ENCODE data around the gene ACTR3C. TPM values are rescaled to one million over a fixed set of nuclear protein-coding genes. Genes with fewer than 3 reads are reported as not detected.

The ACTR3C gene
- total and polyA plus RNA-seq, 2 donors (not counting 1 experiment from before 2014, with no cell fraction given) = 4.0 to 20.7 TPM

- no peak for TF ChIP-seq EZH2 (IDR thresholded peaks at IDR 0.05; ENCODE audit: borderline replicate concordance, insufficient read depth, low read depth, low read length, poor library complexity, severe bottlenecking)
- TF ChIP-seq, protein P1, sequence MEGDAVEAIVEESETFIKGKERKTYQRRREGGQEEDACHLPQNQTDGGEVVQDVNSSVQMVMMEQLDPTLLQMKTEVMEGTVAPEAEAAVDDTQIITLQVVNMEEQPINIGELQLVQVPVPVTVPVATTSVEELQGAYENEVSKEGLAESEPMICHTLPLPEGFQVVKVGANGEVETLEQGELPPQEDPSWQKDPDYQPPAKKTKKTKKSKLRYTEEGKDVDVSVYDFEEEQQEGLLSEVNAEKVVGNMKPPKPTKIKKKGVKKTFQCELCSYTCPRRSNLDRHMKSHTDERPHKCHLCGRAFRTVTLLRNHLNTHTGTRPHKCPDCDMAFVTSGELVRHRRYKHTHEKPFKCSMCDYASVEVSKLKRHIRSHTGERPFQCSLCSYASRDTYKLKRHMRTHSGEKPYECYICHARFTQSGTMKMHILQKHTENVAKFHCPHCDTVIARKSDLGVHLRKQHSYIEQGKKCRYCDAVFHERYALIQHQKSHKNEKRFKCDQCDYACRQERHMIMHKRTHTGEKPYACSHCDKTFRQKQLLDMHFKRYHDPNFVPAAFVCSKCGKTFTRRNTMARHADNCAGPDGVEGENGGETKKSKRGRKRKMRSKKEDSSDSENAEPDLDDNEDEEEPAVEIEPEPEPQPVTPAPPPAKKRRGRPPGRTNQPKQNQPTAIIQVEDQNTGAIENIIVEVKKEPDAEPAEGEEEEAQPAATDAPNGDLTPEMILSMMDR (IDR thresholded peaks at IDR 0.05) = no peak
- Histone ChIP-seq H3K79me2 (ENCODE audit: control insufficient read depth, insufficient read depth, low read length) (no peaks in the 10 kb centered on the region), H3K27ac (ENCODE audit: low read length in 2 of 2) (no peak overlapping the region), H4K20me1 (ENCODE audit: control insufficient read depth, insufficient read depth, low read length, poor library complexity, severe bottlenecking) (no peaks in the 10 kb centered on the region), H3K4me3 (ENCODE audit: control extremely low read depth in 1 of 5, extremely low read depth in 1 of 5, insufficient read depth in 1 of 5, low read depth in 2 of 5, low read length in 4 of 5) (no peak overlapping the region), H3K36me3 (replicated peaks in 1 of 2; ENCODE audit: control extremely low read depth in 1 of 2, control insufficient read depth in 1 of 2, extremely low read depth in 1 of 2, insufficient read depth in 2 of 2, low read length in 1 of 2) (no peaks in the 10 kb centered on the region), H3K9ac (ENCODE audit: low read length) (no peak overlapping the region), H3K4me2 (replicated peaks; ENCODE audit: low read depth, low read length, poor library complexity, severe bottlenecking) (no peak overlapping the region), H2AFZ (ENCODE audit: insufficient read depth, low read depth, low read length, poor library complexity, severe bottlenecking) (no peak overlapping the region), H3K4me1 (ENCODE audit: control insufficient read depth in 2 of 2, insufficient read depth in 2 of 2, low read length in 2 of 2) (peaks cover 12 to 15% of the 10 kb centered on the region in 2 donors), H3K27me3 (replicated peaks in 1 of 4; ENCODE audit: control extremely low read depth in 1 of 4, control insufficient read depth in 3 of 4, insufficient read depth in 4 of 4, low read length in 3 of 4) (peaks cover 0 to 20% (median 9%) of the 10 kb centered on the region in 4 experiments), H3K9me3 (ENCODE audit: control extremely low read depth in 1 of 3, control insufficient read depth in 2 of 3, insufficient read depth in 1 of 3, low read length in 2 of 3) (peaks cover 0 to 4% (median 0%) of the 10 kb centered on the region in 3 donors)
- H3K27me3 Mint-ChIP-seq = peaks cover 22% of the 10 kb centered on the region
- WGBS (ENCODE audit: insufficient coverage) = 88% methylated on average over 6 of the region's 6 CpGs
- POLR2A ChIA-PET = no interaction called here
- CTCF ChIA-PET = interaction anchor here (1.9 kb wide), 1 partner anchor 17 kb away, joined by 5 read pairs; no protein-coding TSS in a partner anchor
- no peak overlapping the region for H3K27ac Mint-ChIP-seq
- no peak for ATAC-seq (ENCODE audit: low read depth)
- DNase-seq = no peak
- H3K4me3 Mint-ChIP-seq = no peak overlapping the region
- intact Hi-C loops (cut with micrococcal nuclease) = no loop called here
- H3K9me3 Mint-ChIP-seq (ENCODE audit: insufficient read depth) = no peaks in the 10 kb centered on the region
- peaks cover 20% of the 10 kb centered on the region for H3K4me1 Mint-ChIP-seq
These were observed 14.3 kb upstream of the ACTR3C start for GRCh38 chr7:150337659-150338081.

DNA sequence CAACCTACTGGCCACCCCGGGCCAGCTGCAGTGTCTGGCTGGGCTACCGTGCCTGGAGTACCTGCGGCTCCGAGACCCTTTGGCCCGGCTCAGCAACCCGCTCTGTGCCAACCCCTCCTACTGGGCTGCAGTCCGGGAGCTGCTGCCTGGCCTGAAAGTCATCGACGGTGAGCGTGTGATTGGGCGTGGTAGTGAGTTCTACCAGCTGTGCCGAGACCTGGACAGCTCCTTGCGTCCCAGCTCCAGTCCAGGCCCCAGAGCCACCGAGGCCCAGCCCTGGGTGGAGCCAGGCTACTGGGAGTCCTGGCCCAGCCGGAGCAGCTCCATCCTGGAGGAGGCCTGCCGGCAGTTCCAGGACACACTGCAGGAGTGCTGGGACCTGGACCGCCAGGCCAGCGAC, 13.8 kb upstream of the ACTR3C start:
- no peak overlapping the region for H3K4me2 ChIP-seq (replicated peaks; ENCODE audit: low read depth, low read length, poor library complexity, severe bottlenecking)
- WGBS (ENCODE audit: insufficient coverage) = 99% methylated on average over 18 of the region's 18 CpGs
- Mint-ChIP-seq H3K27me3 (peaks cover 18% of the 10 kb centered on the region), H3K4me3 (no peak overlapping the region), H3K9me3 (ENCODE audit: insufficient read depth) (no peaks in the 10 kb centered on the region), H3K27ac (no peak overlapping the region), H3K4me1 (peaks cover 19% of the 10 kb centered on the region)
- ChIA-PET POLR2A (no interaction called here), CTCF (no interaction called here)
- H3K27ac ChIP-seq (ENCODE audit: low read length in 2 of 2) = no peak overlapping the region
- peaks cover 0 to 4% (median 0%) of the 10 kb centered on the region in 3 donors for H3K9me3 ChIP-seq (ENCODE audit: control extremely low read depth in 1 of 3, control insufficient read depth in 2 of 3, insufficient read depth in 1 of 3, low read length in 2 of 3)
- DNase-seq (no peak), ATAC-seq (ENCODE audit: low read depth) (no peak)
- H4K20me1 ChIP-seq (ENCODE audit: control insufficient read depth, insufficient read depth, low read length, poor library complexity, severe bottlenecking) = no peaks in the 10 kb centered on the region
- no peaks in the 10 kb centered on the region for H3K36me3 ChIP-seq (replicated peaks in 1 of 2; ENCODE audit: control extremely low read depth in 1 of 2, control insufficient read depth in 1 of 2, extremely low read depth in 1 of 2, insufficient read depth in 2 of 2, low read length in 1 of 2)
- H3K27me3 ChIP-seq (replicated peaks in 1 of 4; ENCODE audit: control extremely low read depth in 1 of 4, control insufficient read depth in 3 of 4, insufficient read depth in 4 of 4, low read length in 3 of 4) = peaks cover 0 to 18% (median 7%) of the 10 kb centered on the region in 4 experiments
- H2AFZ ChIP-seq (ENCODE audit: insufficient read depth, low read depth, low read length, poor library complexity, severe bottlenecking) = no peak overlapping the region
- no peak overlapping the region for H3K4me3 ChIP-seq (ENCODE audit: control extremely low read depth in 1 of 5, extremely low read depth in 1 of 5, insufficient read depth in 1 of 5, low read depth in 2 of 5, low read length in 4 of 5)
- intact Hi-C loops (cut with micrococcal nuclease) = no loop called here
- no peaks in the 10 kb centered on the region for H3K79me2 ChIP-seq (ENCODE audit: control insufficient read depth, insufficient read depth, low read length)
- H3K4me1 ChIP-seq (ENCODE audit: control insufficient read depth in 2 of 2, insufficient read depth in 2 of 2, low read length in 2 of 2) = peaks cover 12 to 15% of the 10 kb centered on the region in 2 donors
- TF ChIP-seq, protein P1 (IDR thresholded peaks at IDR 0.05) = no peak
- no peak for TF ChIP-seq EZH2 (IDR thresholded peaks at IDR 0.05; ENCODE audit: borderline replicate concordance, insufficient read depth, low read depth, low read length, poor library complexity, severe bottlenecking)
- no peak overlapping the region for H3K9ac ChIP-seq (ENCODE audit: low read length)
